GM21723 (cell line): Measurements from ENCODE around the gene ZC3H12D.
"Not testable (repeated sequence)": the region's sequence is repeated elsewhere in the genome, so short reads cannot be mapped to it uniquely, and the experiment has no call there.

ENCODE experiments used
- ATAC-seq: cut with Tn5 transposase; IDR thresholded peaks from one replicate; pipeline ENCODE4 v1.9.1; 2021; ENCODE audit warnings: mild to moderate bottlenecking, moderate library complexity; ENCODE audit not compliant: unreplicated experiment

ZC3H12D gene

GRCh38 chr6:149460249-149460648, 24.6 kb downstream of the ZC3H12D start:
- not testable (repeated sequence) for ATAC-seq

GRCh38 chr6:149459761-149460160, 25.1 kb downstream of the ZC3H12D start:
- no peak for ATAC-seq

GRCh38 chr6:149458806-149459205, 26.0 kb downstream of the ZC3H12D start:
- no peak for ATAC-seq

- no peak for ATAC-seq
Observed at GRCh38 chr6:149458196-149458595, 26.6 kb downstream of the ZC3H12D start.

- ATAC-seq: no peak
Observed at GRCh38 chr6:149457316-149457884, 27.4 kb downstream of the ZC3H12D start.

GRCh38 chr6:149456311-149457021, 28.3 kb downstream of the ZC3H12D start:
- no peak for ATAC-seq

GRCh38 chr6:149455031-149455732, 29.6 kb downstream of the ZC3H12D start:
- ATAC-seq: no peak

- ATAC-seq: no peak
Observed at GRCh38 chr6:149454346-149454848, 30.4 kb downstream of the ZC3H12D start.

- no peak for ATAC-seq
Observed at GRCh38 chr6:149453597-149454345, 31.0 kb downstream of the ZC3H12D start.

GRCh38 chr6:149452037-149452939, 32.5 kb downstream of the ZC3H12D start:
- ATAC-seq: no peak

GRCh38 chr6:149451376-149452036, 33.3 kb downstream of the ZC3H12D start:
- no peak for ATAC-seq

- ATAC-seq: no peak
Observed at GRCh38 chr6:149450679-149451375, 34.0 kb downstream of the ZC3H12D start.

GRCh38 chr6:149449831-149450678, 34.8 kb downstream of the ZC3H12D start:
- no peak for ATAC-seq

GRCh38 chr6:149448821-149449453, 35.9 kb downstream of the ZC3H12D start:
- ATAC-seq: no peak

GRCh38 chr6:149446791-149447376, 37.9 kb downstream of the ZC3H12D start:
- ATAC-seq: no peak

GRCh38 chr6:149445573-149445972, 39.2 kb downstream of the ZC3H12D start:
- ATAC-seq: no peak

- no peak for ATAC-seq
Observed at GRCh38 chr6:149445095-149445466, 39.7 kb downstream of the ZC3H12D start.
